GM20431 (cell line): ENCODE measurements around the gene TAPBPL.
"Not testable (repeated sequence)": the region's sequence is repeated elsewhere in the genome, so short reads cannot be mapped to it uniquely, and the experiment has no call there.

Experiments used
- in situ Hi-C: fragments of 300-500 bp; cut with MseI, MboI; formaldehyde crosslinking; loops from one replicate; pipeline ENCODE4 v1.15.0; 2020; ENCODE audit warnings: low sequenced_read_pairs; ENCODE audit not compliant: unreplicated experiment

Gene TAPBPL

DNA sequence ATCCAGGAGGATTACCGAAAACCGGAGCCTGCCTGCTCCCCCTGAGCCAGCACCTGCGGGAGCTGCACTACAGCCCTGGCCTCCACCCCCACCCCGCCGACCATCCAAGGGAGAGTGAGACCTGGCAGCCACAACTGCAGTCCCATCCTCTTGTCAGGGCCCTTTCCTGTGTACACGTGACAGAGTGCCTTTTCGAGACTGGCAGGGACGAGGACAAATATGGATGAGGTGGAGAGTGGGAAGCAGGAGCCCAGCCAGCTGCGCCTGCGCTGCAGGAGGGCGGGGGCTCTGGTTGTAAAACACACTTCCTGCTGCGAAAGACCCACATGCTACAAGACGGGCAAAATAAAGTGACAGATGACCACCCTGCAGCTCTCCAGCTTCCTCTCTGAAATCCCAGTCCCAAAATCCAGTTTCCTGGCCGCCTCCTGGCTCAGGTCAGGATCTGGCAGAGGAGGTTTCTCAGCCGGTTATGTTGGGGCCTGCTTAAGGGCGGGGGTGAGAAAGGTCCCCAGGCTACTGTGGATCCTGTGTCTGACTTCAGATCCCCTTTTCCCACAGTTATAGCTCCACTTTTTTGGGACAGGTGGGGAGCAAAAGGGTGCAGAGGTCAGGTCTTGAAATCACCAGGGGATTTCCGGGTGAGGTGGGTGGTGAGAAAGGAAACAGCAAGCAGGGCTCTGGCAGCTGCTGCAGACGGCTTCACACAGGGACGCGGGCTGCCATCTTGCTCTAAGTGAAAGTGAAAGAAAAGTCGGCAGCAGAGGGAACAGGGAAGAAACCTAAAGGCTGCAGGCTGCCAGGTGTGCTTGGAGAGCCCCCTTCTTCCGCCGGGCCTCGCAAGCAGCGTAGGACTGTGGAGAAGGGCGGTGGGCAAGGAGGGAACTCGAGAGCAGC lies at the start of gene TAPBPL:
TSS of gene TAPBPL (plus strand) at position 695 of the 897 bp plus-strand sequence. CDS start 207 bp downstream, outside the sequence.
- in situ Hi-C loops = no loop called here

GRCh38 chr12:6404390-6404789 lies 47.5 kb upstream of the TAPBPL start:
- in situ Hi-C loops = no loop called here

GRCh38 chr12:6405963-6406362 lies 45.9 kb upstream of the TAPBPL start:
- in situ Hi-C loops = no loop called here

DNA sequence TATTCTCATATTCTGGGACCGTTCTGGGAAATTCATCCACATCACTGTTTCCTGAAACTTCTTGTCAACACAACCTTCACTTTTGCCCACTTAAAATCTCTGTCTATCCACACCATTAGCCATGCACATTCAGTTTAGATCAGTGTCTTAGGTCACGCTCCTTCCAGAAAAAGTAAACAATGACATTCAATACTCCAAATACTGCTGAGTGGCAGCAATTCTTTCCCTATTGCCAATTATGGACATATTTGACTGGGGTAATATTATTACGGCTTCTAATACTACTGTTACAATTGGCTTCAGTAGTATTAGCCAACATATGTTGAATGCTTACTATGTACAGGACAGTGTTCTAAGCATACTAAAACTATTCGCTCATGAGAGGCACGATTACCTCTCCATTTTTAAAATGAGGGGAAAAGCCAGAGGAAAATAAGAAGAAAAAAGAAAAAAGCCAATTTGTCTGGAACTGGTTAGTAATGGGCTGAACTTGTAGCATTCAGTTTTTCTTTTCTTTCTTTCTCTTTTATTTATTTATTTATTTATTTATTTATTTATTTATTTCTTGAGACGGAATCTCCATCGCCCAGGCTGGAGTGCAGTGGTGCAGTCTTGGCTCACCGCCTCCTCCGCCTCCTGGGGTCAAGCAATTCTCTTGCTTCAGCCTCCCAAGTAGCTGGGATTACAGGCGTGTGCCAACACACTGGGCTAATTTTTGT lies 44.4 kb upstream of the TAPBPL start:
- in situ Hi-C loops = no loop called here

GRCh38 chr12:6416596-6416995 lies 35.2 kb upstream of the TAPBPL start:
- in situ Hi-C loops = no loop called here

DNA sequence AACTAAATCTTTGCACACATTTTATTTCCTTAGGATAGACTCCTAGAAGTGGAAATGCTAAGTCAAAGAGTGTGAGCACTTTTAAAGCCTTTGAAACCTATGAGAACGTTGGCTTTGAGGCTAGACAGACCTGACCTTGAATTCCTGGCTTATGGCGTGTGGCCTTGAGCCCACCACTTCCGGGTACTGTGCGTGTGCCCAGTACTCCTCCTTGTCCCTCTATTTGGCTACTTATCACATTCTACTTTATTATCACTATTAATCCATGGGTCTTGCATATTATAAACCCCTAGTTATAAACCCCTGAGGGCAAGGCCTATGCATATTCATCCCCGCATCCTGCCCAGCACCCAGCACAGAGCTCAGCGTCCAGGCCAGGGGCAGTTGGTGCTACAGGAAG lies 33.0 kb upstream of the TAPBPL start:
- in situ Hi-C loops = no loop called here

DNA sequence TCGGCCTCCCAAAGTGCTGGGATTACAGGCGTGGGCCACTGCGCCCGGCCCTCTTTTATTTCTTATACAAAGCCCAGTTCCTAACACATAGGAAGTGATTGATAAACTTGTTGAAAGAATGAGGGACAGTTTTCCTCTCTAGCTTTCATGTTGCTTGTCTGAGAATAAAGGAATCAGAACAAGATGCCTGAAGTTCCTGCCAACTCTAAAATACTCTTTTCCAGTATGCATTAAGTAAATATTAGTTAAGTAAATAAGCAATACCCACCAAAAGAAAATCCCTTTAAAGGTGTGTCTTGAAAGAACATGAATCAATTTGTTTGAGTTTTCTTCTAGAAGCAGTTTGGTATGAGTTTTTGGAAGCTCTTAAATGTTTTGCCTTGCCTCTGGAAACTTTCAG lies 31.5 kb upstream of the TAPBPL start:
- in situ Hi-C loops = no loop called here

DNA sequence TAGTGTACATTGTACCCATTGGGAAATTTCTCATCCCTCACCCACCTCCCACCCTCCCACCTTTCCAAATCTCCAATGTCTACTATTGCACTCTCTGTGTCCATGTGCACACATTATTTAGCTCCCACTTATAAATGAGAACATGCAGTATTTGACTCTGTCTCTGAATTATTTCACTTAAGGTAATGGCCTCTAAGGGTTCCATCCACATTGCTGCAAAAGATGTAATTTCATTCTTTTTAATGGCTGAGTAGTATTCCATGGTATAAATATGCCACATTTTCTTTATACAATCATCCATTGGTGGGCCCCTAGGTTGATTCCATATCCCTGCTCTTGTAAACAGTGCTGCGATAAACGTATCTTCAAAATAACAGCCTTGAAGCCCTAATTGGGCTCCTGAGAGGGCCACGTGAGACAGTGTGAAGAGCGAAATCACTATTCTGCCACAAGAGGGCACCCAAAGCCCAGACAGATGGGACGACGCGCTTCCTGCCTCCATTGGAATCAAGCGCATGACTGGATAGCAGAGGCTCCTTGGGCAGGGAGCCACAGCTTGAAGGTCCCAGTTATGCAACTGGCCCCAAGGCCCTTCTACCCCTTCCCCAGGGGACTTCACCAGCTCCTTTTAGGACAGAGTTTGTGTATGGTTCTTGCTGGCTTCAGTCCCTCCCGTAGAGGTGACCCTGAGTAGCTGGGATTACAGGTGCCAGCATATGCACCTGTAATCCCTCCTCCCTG lies 28.4 kb upstream of the TAPBPL start:
- in situ Hi-C loops = no loop called here

GRCh38 chr12:6424008-6424347 lies 27.9 kb upstream of the TAPBPL start:
- in situ Hi-C loops = no loop called here

DNA sequence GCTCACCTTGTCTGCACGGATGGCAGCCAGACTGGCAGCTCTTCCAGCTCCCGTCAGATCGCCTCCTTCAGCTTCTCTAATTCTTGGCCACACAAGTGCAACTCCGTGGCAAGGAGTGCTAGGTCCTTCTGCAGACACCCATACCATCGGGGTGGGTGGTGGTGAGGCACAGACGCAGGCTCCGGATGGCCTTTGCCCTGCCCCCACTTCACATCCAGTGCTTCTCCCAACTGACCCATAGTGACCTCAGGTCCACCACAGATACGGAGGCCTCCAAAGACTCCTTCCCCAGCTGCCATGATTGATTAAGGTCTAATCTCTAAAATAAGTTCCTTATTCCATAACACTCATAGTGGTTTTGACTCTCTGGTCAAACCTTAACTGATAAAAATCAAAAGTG lies 27.0 kb upstream of the TAPBPL start:
- in situ Hi-C loops = no loop called here

DNA sequence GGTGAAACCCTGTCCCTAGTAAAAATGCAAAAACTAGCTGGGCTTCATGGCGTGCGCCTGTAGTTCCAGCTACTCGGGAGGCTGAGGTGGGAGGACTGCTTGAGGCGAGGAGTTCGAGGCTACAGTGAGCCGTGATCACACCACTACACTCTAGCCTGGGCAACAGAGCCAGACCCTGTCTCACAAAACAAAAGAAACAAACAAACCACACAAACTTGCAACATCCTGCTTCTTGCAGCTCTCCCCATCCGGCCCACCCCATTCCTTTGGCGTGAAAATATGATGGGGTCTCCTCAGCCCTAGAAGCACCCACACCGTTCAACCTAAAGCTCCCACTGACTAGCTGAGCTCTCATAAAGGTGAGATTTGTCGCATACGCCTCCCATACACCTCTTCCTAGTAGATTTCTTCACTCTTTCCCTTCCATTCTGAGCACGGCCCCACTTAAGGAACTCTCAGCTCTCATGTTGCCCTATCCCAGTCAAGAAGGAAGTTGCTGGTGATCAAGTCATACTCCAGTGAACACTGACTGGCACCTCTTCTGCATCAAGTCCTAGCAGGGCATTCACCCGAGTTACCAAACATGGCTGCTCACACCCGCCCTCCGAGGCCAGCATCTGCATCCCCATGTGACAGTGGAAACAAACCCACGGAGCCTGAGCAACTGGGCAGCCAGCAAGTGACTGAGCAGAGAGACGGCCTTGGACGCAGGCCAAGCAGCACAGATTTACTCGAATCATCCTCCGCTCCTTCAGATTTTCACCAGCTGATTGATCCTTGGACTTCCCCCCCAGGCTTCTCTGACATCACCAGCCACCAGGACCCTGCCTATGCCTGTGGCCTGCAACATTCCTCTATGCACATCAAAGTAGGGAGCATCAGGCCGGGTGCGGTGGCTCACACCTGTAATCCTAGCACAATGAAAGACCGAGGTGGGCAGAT lies 26.0 kb upstream of the TAPBPL start:
- in situ Hi-C loops = no loop called here

- in situ Hi-C loops = no loop called here
Observed at GRCh38 chr12:6426882-6427671, 24.8 kb upstream of the TAPBPL start.

GRCh38 chr12:6427796-6428195 lies 24.0 kb upstream of the TAPBPL start:
- in situ Hi-C loops = not testable (repeated sequence)

DNA sequence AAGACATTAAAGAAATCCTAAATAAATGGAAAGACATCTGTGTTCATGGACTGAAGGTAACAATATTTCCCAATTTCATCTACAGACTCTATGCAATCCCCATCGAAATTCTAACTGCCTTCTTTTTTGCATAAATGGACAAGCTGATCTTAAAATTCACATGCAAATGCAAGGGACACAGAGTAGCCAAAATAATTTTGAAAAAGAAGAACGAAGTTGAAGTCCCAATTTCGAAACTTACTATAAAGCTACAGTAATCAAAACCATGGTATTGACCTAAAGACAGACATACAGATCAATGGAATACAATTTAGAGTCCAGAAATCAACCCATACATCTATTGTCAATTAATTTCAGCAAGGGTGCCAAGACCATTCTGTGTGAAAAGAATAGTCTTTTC lies 23.5 kb upstream of the TAPBPL start:
- in situ Hi-C loops = no loop called here

- in situ Hi-C loops = no loop called here
Observed at GRCh38 chr12:6430124-6430989, 21.5 kb upstream of the TAPBPL start.

DNA sequence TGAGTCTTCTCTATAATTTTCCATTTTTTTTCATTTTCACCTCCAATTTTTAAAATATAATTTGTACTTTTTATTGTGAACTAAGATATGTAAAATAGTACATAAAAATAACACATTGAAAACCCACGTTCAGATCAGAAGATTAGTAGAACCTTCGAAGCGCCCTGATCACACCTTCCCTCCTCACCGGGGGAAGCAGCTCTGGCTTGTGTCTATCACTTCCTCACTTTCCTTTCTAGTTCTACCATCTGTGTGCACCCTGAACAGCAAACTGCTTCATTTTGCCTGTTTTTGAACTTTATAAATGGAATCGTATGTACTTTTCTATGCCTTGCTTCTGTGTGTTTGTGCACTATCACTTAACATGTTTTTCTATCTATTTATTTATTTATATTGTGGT lies 18.9 kb upstream of the TAPBPL start:
- in situ Hi-C loops = no loop called here

GRCh38 chr12:6434205-6435140 lies 17.4 kb upstream of the TAPBPL start:
- in situ Hi-C loops = no loop called here
